A673 (cell line): ENCODE results near the gene ZBTB20.

Source experiments
- CTCF ChIP-seq: fragments of 300-800, 200-600 bp; sonication (generic); conservative IDR thresholded peaks from 2 replicates; pipeline ENCODE4 v1.5.1; 2017; ENCODE audit warnings: low read depth, mild to moderate bottlenecking, antibody characterized with exemption, low read length, moderate library complexity, mixed read lengths
- EZH2 ChIP-seq: fragments of 200-600 bp; sonication (generic); IDR thresholded peaks from 2 replicates; pipeline ENCODE4 v1.6.1; 2017; ENCODE audit warnings: borderline replicate concordance, low read depth, mild to moderate bottlenecking, mixed read lengths, antibody characterized with exemption, low read length; ENCODE audit not compliant: poor library complexity, severe bottlenecking

DNA sequence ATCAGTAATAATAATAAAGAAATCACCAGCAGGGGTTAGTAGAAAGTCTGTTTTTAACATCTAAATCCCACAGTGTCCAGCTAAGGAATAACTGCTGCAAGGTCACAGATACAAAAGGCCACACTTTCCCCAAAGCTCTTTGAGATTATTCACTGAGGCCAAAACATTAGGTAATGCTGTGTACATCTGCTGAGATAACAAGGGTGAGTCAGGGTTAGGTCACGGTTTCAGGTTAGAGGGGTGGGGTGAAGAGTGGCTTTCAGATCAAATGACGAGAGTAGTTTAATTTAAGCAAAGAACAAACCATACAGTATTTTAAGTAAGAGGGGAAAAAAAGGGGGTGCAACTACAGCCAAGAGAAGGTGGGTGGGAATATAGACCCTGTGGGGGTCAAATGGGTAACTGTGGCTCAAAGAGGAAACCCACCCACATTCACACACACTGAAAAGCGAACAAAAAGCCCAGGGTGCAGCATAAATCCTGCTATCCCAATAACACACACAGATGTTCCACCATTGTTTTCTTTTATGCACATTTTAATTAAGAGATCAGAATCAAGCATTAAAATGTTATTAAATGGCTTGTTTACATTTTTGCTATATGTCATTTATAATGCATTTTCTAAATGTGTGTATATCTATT is 440.4 kb downstream of the ZBTB20 start:
- TF ChIP-seq CTCF (no peak), EZH2 (no peak)
